ENCODE results near the gene PQBP1.
"Not testable (repeated sequence)": the region's sequence is repeated elsewhere in the genome, so short reads cannot be mapped to it uniquely, and the experiment has no call there.

DNA sequence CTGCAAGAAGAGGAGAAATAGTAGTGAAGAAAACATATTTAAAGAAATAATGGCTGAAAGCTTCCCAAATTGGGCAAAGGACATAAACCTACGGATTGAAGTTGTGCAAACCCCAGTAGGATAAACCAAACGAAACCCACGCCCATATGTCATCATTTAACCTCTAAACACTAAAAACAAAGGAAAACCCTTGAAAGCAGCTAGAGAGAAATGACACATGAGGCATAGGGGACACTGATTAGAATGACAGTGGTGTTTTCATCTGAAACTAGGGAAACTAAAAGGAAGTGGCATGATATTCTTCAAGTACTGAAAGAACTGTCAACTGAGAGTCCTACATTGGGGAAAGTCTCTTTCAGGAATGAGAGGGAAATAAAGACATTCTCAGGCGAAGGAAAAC lies 20.8 kb upstream of the PQBP1 start:
- not testable (repeated sequence) for TF ChIP-seq CTCF (IDR thresholded peaks at IDR 0.05; ENCODE audit: insufficient read depth, low read depth, low read length); EZH2 (IDR thresholded peaks at IDR 0.05; ENCODE audit: insufficient read depth, low read length)

Measured in astrocyte (in vitro differentiated cells and primary cell).